GM18951 (cell line): Measurements from ENCODE around the gene ATP10B.

Experiments
- POLR2A ChIP-seq: IDR thresholded peaks from 4 replicates; pipeline ENCODE4 v1.6.1; 2011; ENCODE audit warnings: mild to moderate bottlenecking; ENCODE audit not compliant: insufficient read length, insufficient read depth; ENCODE audit errors: extremely low read depth
- in situ Hi-C: fragments of 300-500 bp; cut with MboI; formaldehyde crosslinking; loops from one replicate; pipeline ENCODE4 v1.12.0; 2022; ENCODE audit warnings: low sequenced_read_pairs, mixed read lengths, inconsistent platforms; ENCODE audit not compliant: unreplicated experiment

ATP10B gene

GRCh38 chr5:160547061-160547460, 304.9 kb downstream of the ATP10B start:
- in situ Hi-C loops, result no loop called here
- TF ChIP-seq POLR2A, result no peak

DNA sequence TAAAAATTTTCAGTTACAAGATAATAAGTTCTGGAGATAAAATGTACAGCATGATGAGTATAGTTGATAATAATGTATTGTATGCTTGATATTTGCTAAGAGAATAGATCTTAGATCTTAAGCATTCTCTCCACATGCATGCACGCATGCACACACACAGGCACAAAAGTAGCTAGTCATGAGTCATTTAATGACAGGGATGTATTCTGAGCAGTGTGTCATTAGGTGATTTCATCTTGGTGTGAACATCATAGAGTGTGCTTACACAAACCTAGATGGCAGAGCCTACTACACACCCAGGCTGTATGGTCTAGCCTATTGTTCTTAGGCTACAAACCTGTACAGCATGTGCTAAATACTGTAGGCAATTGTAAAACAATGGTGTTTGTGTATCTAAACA, 306.2 kb downstream of the ATP10B start:
- in situ Hi-C loops, result no loop called here
- TF ChIP-seq POLR2A, result no peak

DNA sequence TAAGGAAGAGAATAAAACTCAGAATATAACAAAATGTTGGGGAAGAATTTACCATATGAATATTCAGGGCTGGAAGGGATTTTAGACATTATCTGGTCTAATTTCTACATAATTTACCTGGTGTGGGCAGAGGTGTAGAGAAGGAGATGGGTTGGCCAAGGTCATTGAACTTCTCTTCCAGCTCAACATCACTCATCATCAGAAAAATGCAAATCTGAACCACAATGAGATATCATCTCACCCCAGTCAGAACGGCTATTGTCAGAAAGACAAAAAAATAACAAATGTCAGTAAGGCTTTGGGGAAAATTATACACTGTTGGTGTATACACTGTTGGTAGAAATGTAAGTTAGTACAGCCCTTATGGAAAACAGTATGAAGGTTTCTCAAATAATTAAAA, 308.6 kb downstream of the ATP10B start:
- in situ Hi-C loops, result no loop called here
- no peak for TF ChIP-seq POLR2A

- in situ Hi-C loops, result no loop called here
- no peak for TF ChIP-seq POLR2A
Measured at GRCh38 chr5:160542840-160543239, 309.2 kb downstream of the ATP10B start.

DNA sequence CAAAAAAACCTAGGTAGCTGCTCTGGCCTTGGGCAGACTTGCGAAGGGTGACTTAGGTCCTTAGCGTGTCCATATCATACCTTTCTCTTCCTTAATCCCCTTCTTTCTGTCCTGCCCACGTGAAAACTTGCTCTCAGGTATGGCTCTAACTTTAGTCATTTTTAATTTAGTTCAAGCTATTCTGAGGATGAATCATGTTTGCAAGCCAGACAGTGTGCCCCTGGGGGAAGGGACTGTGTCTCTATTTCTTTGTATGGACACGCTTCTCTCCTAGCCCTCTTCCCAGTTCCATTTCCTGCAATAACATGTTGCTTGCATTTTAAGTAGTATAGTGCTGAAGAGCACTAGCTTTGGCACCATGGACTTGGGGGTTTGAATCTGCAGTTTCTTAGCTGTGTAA, 309.7 kb downstream of the ATP10B start:
- TF ChIP-seq POLR2A, result no peak
- in situ Hi-C loops, result no loop called here

DNA sequence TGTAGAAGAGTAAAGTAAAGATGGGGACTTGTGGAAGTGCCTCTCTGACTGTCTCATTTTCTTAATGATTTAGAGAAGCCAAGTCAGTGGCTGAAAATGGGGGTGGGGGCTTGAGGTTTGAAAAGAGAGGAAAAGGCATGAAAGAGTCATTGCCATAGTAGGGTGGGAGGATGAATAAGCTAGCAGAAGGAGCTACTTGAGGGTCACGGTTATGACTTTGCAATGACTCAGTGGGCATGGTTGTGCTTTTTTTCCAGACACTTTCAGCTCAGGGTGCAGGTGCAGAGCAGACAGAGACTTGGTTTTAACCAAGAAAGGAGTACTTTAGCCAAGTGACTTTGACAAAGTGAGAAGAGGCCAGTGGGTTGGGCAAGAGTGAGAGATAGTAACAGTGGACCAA, 312.6 kb downstream of the ATP10B start:
- in situ Hi-C loops, result no loop called here

GRCh38 chr5:160537940-160538339, 314.1 kb downstream of the ATP10B start:
- in situ Hi-C loops, result no loop called here
- no peak for TF ChIP-seq POLR2A

More for the DNA sequence above, 312.6 kb downstream of the ATP10B start:
- no peak for TF ChIP-seq POLR2A

DNA sequence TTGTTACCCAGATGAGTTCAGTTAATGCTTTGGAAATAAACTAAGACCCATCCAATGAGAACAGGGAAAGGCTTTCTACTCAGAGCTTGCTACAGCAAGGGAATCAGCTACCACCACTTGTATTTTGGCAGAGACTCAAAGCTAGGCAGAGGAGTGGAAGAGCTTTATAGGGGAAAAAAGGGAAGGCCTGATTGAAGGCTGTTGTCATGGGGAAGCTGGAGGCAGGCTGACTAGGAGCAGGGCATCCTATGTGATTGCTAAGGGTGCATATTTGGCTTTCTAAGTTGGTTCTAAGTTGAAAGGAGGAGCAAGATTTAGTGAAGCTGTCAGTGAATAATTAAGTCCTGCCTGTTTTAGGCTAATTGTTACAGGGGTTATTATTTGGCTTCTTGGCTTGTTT, 314.9 kb downstream of the ATP10B start:
- in situ Hi-C loops, result no loop called here
- TF ChIP-seq POLR2A, result no peak

DNA sequence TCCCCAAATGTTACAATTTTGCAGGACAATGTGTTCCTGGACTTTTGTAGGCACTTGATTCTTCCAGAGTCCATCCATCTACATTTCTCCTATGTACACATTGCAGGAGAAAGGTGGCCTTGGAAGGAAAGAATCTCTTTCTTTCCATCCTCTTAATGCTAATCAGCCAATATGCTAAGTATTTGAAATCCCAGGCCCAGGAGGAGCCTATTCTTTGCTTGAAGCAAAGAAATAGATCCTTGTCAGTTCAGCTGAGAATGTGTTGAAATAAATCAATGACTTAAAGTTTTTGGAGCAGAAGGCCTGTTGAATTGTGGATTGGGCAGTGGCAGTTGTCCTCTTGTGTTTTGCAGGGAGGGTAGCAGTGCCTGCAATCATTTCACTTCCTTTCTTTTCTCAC, 317.1 kb downstream of the ATP10B start:
- no peak for TF ChIP-seq POLR2A
- in situ Hi-C loops, result no loop called here

GRCh38 chr5:160534125-160534524, 317.9 kb downstream of the ATP10B start:
- TF ChIP-seq POLR2A, result no peak
- in situ Hi-C loops, result no loop called here

DNA sequence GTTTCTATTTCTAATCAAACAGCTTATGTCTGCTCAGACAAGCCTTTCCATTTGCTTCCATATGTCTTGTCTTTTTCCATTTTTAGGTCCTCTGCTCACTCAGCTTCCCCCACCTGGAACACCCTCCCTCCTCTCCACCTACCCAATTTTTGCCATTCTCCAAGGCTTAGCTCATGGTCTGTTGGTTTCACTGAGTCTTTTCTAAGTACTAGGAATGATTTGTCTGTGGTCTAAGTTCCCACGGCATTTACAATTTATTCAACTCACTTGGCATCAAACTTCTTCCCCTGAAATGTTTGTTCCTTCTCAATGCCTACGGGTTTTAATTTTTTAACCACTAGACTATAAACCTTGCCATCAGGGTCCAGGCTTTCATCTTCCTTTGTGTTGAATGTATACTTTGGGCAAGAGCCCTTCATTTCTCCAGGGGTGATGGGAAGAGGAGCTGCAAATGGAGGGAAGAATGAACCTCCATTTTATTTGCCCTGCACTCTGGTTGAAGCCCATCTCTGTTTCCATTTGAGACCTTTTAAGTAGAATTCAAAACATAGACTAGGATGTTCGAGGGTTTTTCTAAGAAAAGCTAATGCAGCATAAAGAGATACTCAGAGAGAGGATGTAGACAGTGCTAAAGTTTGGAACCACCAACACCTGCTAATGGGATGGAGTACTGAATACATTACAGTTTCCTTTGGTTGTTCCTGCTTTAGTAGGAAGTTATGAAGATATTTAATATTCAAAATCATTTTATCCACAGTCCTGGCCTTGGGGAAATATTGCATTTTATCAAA, 326.3 kb downstream of the ATP10B start:
- in situ Hi-C loops, result no loop called here
- no peak for TF ChIP-seq POLR2A

GRCh38 chr5:160524827-160525226, 327.2 kb downstream of the ATP10B start:
- in situ Hi-C loops, result loop anchor here (25.0 kb wide), 1 partner anchor 1012 kb away; the partner anchor contains the start of gene GABRB2

GRCh38 chr5:160523502-160524163, 328.4 kb downstream of the ATP10B start:
- TF ChIP-seq POLR2A, result no peak
- in situ Hi-C loops, result loop anchor here (25.0 kb wide), 1 partner anchor 1014 kb away; the partner anchor contains the start of gene GABRB2

More at GRCh38 chr5:160524827-160525226, 327.2 kb downstream of the ATP10B start:
- no peak for TF ChIP-seq POLR2A

- in situ Hi-C loops, result loop anchor here (25.0 kb wide), 1 partner anchor 1016 kb away; the partner anchor contains the start of gene GABRB2
Measured at GRCh38 chr5:160521392-160521663, 330.7 kb downstream of the ATP10B start.

More at GRCh38 chr5:160521392-160521663, 330.7 kb downstream of the ATP10B start:
- no peak for TF ChIP-seq POLR2A
